ENCODE measurements around the gene AZU1. TPM values are rescaled to one million over a fixed set of nuclear protein-coding genes. Genes with fewer than 3 reads are reported as not detected.

The AZU1 gene
- polyA plus RNA-seq, 3 donors, result 2.7 to 5.7 (median 4.3) TPM

DNA sequence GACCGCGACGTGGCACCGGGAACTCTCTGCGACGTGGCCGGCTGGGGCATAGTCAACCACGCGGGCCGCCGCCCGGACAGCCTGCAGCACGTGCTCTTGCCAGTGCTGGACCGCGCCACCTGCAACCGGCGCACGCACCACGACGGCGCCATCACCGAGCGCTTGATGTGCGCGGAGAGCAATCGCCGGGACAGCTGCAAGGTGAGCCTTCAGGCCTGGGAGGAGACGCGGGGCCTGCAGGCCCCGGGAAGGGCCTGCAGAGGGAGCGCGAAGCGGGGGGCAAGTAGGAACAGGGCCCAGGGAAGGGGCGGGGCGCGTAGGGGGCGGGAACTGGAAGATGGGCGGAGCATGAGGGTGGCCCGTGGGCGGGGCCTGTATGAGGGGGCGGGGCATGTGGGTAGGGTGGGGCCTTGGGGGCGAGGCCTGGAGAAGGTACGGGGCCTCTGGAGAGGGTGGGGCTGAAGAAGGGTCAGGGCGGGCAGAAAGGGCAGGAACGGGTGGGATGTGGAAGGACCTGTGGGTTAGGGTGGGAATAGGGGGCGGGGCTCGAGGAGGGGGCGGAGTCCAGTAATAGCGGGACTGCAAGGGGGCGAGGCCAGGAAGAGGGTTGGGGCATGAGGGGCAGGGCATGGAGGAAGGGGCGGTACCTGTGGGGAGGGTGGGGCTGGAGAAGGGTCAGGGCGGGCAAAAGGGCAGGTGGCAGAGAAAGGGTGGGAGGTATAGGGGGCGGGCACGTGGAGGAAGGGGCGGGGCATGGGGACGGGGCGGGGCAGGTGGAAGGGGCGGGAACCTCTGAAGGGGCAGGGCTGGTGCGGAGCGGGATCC is 34.3 kb downstream of the AZU1 start:
- Mint-ChIP-seq H3K36me3 (peaks cover 2 to 10% of the 10 kb centered on the region in 2 donors), H3K4me1 (peaks cover 36% of the 10 kb centered on the region), H3K4me3 (peak overlapping the region in 1 of 2 donors; percentile 81), H3K27ac (peak overlapping the region in 3 of 7 donors; percentile 83 to 97 (median 88)), H3K9me3 (peaks cover 0 to 2% (median 0%) of the 10 kb centered on the region in 7 donors), H3K27me3 (ENCODE audit: low read depth in 3 of 3) (peaks cover 0 to 5% (median 0%) of the 10 kb centered on the region in 3 donors)
- no peak overlapping the region for H3K27ac ChIP-seq (ENCODE audit: low read depth in 1 of 2, low read length in 2 of 2)
- H3K4me1 ChIP-seq (ENCODE audit: control insufficient read depth in 1 of 2, insufficient read depth in 2 of 2, low read length in 2 of 2), result peaks cover 53 to 73% of the 10 kb centered on the region in 2 donors
- intact Hi-C loops (cut with micrococcal nuclease), result loop anchor here (1.0 to 10.0 kb wide), 5 partner anchors 10 to 383 kb away; partner anchors contain the start of genes ATP5F1D (in 1 of the 2), MIDN (in 1 of the 2) and WDR18 (in 1 of the 2)
- H3K27me3 ChIP-seq (ENCODE audit: control insufficient read depth in 2 of 2, insufficient read depth in 2 of 2, low read length in 2 of 2), result peaks cover 0 to 6% of the 10 kb centered on the region in 2 donors
- peak overlapping the region; percentile 82 for H3K4me2 ChIP-seq (replicated peaks; ENCODE audit: extremely low read depth, low read length, poor library complexity, severe bottlenecking)
- no peak overlapping the region for H3K9ac ChIP-seq (ENCODE audit: insufficient read depth, low read length, poor library complexity, severe bottlenecking)
- H4K20me1 ChIP-seq (ENCODE audit: insufficient read depth, low read length), result peaks cover 53% of the 10 kb centered on the region
- peak; percentile 44 to 69 (median 60) for DNase-seq
- no peaks in the 10 kb centered on the region for H3K36me3 ChIP-seq (replicated peaks in 1 of 2; ENCODE audit: control insufficient read depth in 1 of 2, insufficient read depth in 2 of 2, low read length in 2 of 2)
- H3K9me3 ChIP-seq (replicated peaks in 1 of 2; ENCODE audit: control insufficient read depth in 1 of 2, insufficient read depth in 1 of 2, low read length in 2 of 2), result no peaks in the 10 kb centered on the region
- peaks cover 11% of the 10 kb centered on the region for H3K79me2 ChIP-seq (ENCODE audit: insufficient read depth, low read length)
- WGBS (ENCODE audit: insufficient coverage), result 14% methylated on average over 46 of the region's 60 CpGs
- H3K4me3 ChIP-seq (replicated peaks in 1 of 3; ENCODE audit: low read depth in 2 of 3, low read length in 3 of 3), result peak overlapping the region in 1 of 3 experiments; percentile 87
- TF ChIP-seq, protein P1, sequence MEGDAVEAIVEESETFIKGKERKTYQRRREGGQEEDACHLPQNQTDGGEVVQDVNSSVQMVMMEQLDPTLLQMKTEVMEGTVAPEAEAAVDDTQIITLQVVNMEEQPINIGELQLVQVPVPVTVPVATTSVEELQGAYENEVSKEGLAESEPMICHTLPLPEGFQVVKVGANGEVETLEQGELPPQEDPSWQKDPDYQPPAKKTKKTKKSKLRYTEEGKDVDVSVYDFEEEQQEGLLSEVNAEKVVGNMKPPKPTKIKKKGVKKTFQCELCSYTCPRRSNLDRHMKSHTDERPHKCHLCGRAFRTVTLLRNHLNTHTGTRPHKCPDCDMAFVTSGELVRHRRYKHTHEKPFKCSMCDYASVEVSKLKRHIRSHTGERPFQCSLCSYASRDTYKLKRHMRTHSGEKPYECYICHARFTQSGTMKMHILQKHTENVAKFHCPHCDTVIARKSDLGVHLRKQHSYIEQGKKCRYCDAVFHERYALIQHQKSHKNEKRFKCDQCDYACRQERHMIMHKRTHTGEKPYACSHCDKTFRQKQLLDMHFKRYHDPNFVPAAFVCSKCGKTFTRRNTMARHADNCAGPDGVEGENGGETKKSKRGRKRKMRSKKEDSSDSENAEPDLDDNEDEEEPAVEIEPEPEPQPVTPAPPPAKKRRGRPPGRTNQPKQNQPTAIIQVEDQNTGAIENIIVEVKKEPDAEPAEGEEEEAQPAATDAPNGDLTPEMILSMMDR (IDR thresholded peaks at IDR 0.05), result peak; percentile 13
- no peak overlapping the region for H2AFZ ChIP-seq (ENCODE audit: insufficient read depth, low read depth, low read length, poor library complexity, severe bottlenecking)

DNA sequence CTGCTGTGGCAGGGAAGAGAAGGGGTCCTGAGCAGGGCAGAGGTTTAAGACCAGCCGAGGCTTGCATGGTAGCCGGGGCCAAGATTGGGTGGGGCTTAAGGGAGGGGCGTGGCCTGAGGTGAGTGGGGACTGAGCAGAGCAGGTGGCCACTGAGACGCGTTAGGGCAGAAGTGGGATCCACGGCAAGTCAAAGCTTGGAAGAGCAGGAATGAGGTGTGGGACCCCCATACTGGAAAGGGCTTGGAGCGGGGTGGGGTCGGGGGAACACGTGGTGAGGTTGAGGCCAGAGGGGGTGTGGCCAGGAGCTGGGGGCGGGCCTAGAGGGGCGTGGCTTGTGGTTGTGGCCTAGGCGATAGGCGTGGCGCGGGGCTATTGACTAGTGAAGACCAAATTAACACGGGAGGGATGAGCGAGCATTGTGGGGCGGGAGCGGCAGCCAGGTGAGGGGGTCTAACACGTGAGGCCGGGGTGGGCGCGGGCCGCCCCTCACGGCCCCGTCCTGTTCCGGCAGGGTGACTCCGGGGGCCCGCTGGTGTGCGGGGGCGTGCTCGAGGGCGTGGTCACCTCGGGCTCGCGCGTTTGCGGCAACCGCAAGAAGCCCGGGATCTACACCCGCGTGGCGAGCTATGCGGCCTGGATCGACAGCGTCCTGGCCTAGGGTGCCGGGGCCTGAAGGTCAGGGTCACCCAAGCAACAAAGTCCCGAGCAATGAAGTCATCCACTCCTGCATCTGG is 35.1 kb downstream of the AZU1 start:
- H3K9ac ChIP-seq (ENCODE audit: insufficient read depth, low read length, poor library complexity, severe bottlenecking), result no peak overlapping the region
- H3K79me2 ChIP-seq (ENCODE audit: insufficient read depth, low read length), result peaks cover 11% of the 10 kb centered on the region
- Mint-ChIP-seq H3K4me3 (peak overlapping the region; percentile 81 to 88), H3K27me3 (ENCODE audit: low read depth in 3 of 3) (peaks cover 0 to 2% (median 0%) of the 10 kb centered on the region in 3 donors), H3K27ac (peak overlapping the region; percentile 89 to 98 (median 96)), H3K4me1 (peaks cover 35% of the 10 kb centered on the region), H3K36me3 (peaks cover 7 to 15% of the 10 kb centered on the region in 2 donors), H3K9me3 (peaks cover 0 to 2% (median 0%) of the 10 kb centered on the region in 7 donors)
- H4K20me1 ChIP-seq (ENCODE audit: insufficient read depth, low read length), result peaks cover 60% of the 10 kb centered on the region
- peaks cover under 1 to 3% of the 10 kb centered on the region in 2 donors for H3K36me3 ChIP-seq (replicated peaks in 1 of 2; ENCODE audit: control insufficient read depth in 1 of 2, insufficient read depth in 2 of 2, low read length in 2 of 2)
- peak overlapping the region; percentile 82 for H3K4me2 ChIP-seq (replicated peaks; ENCODE audit: extremely low read depth, low read length, poor library complexity, severe bottlenecking)
- peaks cover 49 to 65% of the 10 kb centered on the region in 2 donors for H3K4me1 ChIP-seq (ENCODE audit: control insufficient read depth in 1 of 2, insufficient read depth in 2 of 2, low read length in 2 of 2)
- TF ChIP-seq, protein P1 (IDR thresholded peaks at IDR 0.05), result no peak
- H3K27me3 ChIP-seq (ENCODE audit: control insufficient read depth in 2 of 2, insufficient read depth in 2 of 2, low read length in 2 of 2), result peaks cover 0 to 11% of the 10 kb centered on the region in 2 donors
- peak overlapping the region; percentile 21 for H2AFZ ChIP-seq (ENCODE audit: insufficient read depth, low read depth, low read length, poor library complexity, severe bottlenecking)
- intact Hi-C loops (cut with micrococcal nuclease), result loop anchor here (1.0 to 10.0 kb wide), 5 partner anchors 10 to 382 kb away; partner anchors contain the start of genes ATP5F1D (in 1 of the 2), MIDN (in 1 of the 2) and WDR18 (in 1 of the 2)
- H3K9me3 ChIP-seq (replicated peaks in 1 of 2; ENCODE audit: control insufficient read depth in 1 of 2, insufficient read depth in 1 of 2, low read length in 2 of 2), result no peaks in the 10 kb centered on the region
- peak; percentile 62 to 77 (median 73) for DNase-seq
- 16% methylated on average over 46 of the region's 48 CpGs for WGBS (ENCODE audit: insufficient coverage)
- H3K27ac ChIP-seq (ENCODE audit: low read depth in 1 of 2, low read length in 2 of 2), result peak overlapping the region; percentile 66 to 70
- peak overlapping the region in 2 of 3 experiments; percentile 16 to 72 for H3K4me3 ChIP-seq (replicated peaks in 1 of 3; ENCODE audit: low read depth in 2 of 3, low read length in 3 of 3)
